IMR-90 (cell line): ENCODE results near the gene DCC. TPM values are rescaled to one million over a fixed set of nuclear protein-coding genes. Genes with fewer than 3 reads are reported as not detected.

Source experiments
- ATAC-seq: fragments of 200-7000 bp; cut with Tn5 transposase; 2 replicates; pipeline ENCODE4 v1.9.1; 2020; ENCODE audit warnings: low read depth, mild to moderate bottlenecking, moderate library complexity
- BruUV-seq: library from RNA; stranded (reverse); fragments of 400-500 nt; replicated peaks from 2 replicates; lab custom pipeline; 2021; lab: Mats Ljungman, UMichigan
- CTCF ChIA-PET: fragments of 300-600 bp; formaldehyde crosslinking; extraction: SDS; loops from one replicate; lab custom pipeline; 2021; ENCODE audit warnings: antibody characterized with exemption; lab: Yijun Ruan, JAX
- POLR2A ChIA-PET: fragments of 300-600 bp; sonication (Branson Sonifier 250); formaldehyde crosslinking; loops from one replicate; lab custom pipeline; 2022; ENCODE audit warnings: antibody characterized with exemption; ENCODE audit not compliant: unreplicated experiment; lab: Charles Lee
- DNase-seq: peaks from one replicate; pipeline ENCODE4 v3.0.0; 2013
- H2AFZ ChIP-seq: replicated peaks from 2 replicates; pipeline ENCODE3; 2013; ENCODE audit warnings: low read length, mild to moderate bottlenecking; ENCODE audit not compliant: poor library complexity
- H2AK5ac ChIP-seq: 2 replicates; pipeline ENCODE4 v1.6.1; 2013; ENCODE audit warnings: low read depth, low read length, inconsistent platforms
- H2AK9ac ChIP-seq: replicated peaks from 2 replicates; pipeline ENCODE3; 2013; ENCODE audit warnings: mild to moderate bottlenecking, low read depth, low read length, moderate library complexity; ENCODE audit not compliant: poor library complexity
- H2BK120ac ChIP-seq: 2 replicates; pipeline ENCODE4 v1.6.1; 2013; ENCODE audit warnings: low read depth, low read length, inconsistent platforms
- H2BK15ac ChIP-seq: 3 replicates; pipeline ENCODE4 v1.6.1; 2013; ENCODE audit warnings: low read depth, low read length, inconsistent platforms
- H2BK20ac ChIP-seq: 2 replicates; pipeline ENCODE4 v1.6.1; 2013; ENCODE audit warnings: low read depth, mild to moderate bottlenecking, inconsistent platforms, low read length, moderate library complexity
- H2BK5ac ChIP-seq: 2 replicates; pipeline ENCODE4 v1.6.1; 2013; ENCODE audit warnings: mild to moderate bottlenecking, low read depth, low read length, inconsistent platforms; ENCODE audit not compliant: poor library complexity, severe bottlenecking
- H3K14ac ChIP-seq: replicated peaks from 2 replicates; pipeline ENCODE4 v1.6.1; 2013; ENCODE audit warnings: low read depth, low read length, inconsistent platforms
- H3K18ac ChIP-seq: 2 replicates; pipeline ENCODE4 v1.6.1; 2013; ENCODE audit warnings: low read depth, low read length, control low read depth
- H3K23ac ChIP-seq: 2 replicates; pipeline ENCODE4 v1.6.1; 2013; ENCODE audit warnings: low read depth, low read length, inconsistent platforms
- H3K27ac ChIP-seq: 2 replicates; pipeline ENCODE4 v1.5.1; 2013; ENCODE audit warnings: mild to moderate bottlenecking, control low read depth, low read length; ENCODE audit not compliant: insufficient read depth
- H3K27me3 ChIP-seq: 2 replicates; pipeline ENCODE4 v1.6.1; 2013; ENCODE audit warnings: low read length; ENCODE audit not compliant: control insufficient read depth, insufficient read depth
- H3K36me3 ChIP-seq: 2 replicates; pipeline ENCODE4 v1.6.1; 2013; ENCODE audit warnings: low read length, mixed read lengths; ENCODE audit not compliant: control insufficient read depth, insufficient read depth
- H3K4ac ChIP-seq: 2 replicates; pipeline ENCODE4 v1.6.1; 2013; ENCODE audit warnings: low read depth, low read length, inconsistent platforms
- H3K4me1 ChIP-seq: 2 replicates; pipeline ENCODE4 v1.6.1; 2013; ENCODE audit warnings: low read length, mixed read lengths; ENCODE audit not compliant: control insufficient read depth, insufficient read depth
- H3K4me2 ChIP-seq: 2 replicates; pipeline ENCODE4 v1.6.1; 2013; ENCODE audit warnings: low read depth, mild to moderate bottlenecking, control low read depth, low read length, moderate library complexity
- H3K4me3 ChIP-seq: 2 replicates; pipeline ENCODE4 v1.5.1; 2013; ENCODE audit warnings: low read depth, mild to moderate bottlenecking, control low read depth, low read length, moderate library complexity; ENCODE audit not compliant: insufficient read depth
- H3K56ac ChIP-seq: 2 replicates; pipeline ENCODE4 v1.6.1; 2013; ENCODE audit warnings: low read length, inconsistent platforms; ENCODE audit not compliant: insufficient read depth; ENCODE audit errors: extremely low read depth
- H3K79me1 ChIP-seq, 2 experiments: 2 replicates each; pipeline ENCODE4 v1.6.1; 2013; ENCODE audit warnings: low read length in 2 of 2, inconsistent platforms in 1 of 2, low read depth in 1 of 2
- H3K9ac ChIP-seq: 2 replicates; pipeline ENCODE4 v1.6.1; 2013; ENCODE audit warnings: low read depth, low read length, control low read depth
- H3K9me1 ChIP-seq: 2 replicates; pipeline ENCODE4 v1.6.1; 2013; ENCODE audit warnings: low read length, inconsistent platforms; ENCODE audit not compliant: insufficient read depth
- H3K9me3 ChIP-seq: 2 replicates; pipeline ENCODE4 v1.6.1; 2013; ENCODE audit warnings: low read length; ENCODE audit not compliant: control insufficient read depth, insufficient read depth
- H4K20me1 ChIP-seq: 2 replicates; pipeline ENCODE4 v1.6.1; 2013; ENCODE audit warnings: low read length, inconsistent platforms; ENCODE audit not compliant: insufficient read depth
- H4K5ac ChIP-seq: 2 replicates; pipeline ENCODE4 v1.6.1; 2013; ENCODE audit warnings: mild to moderate bottlenecking, low read depth, low read length, control low read depth
- H4K8ac ChIP-seq, 2 experiments: 2 replicates each; pipeline ENCODE4 v1.6.1; 2013; ENCODE audit warnings: low read depth in 2 of 2, low read length in 2 of 2, control low read depth in 1 of 2, inconsistent platforms in 1 of 2
- H4K91ac ChIP-seq: 2 replicates; pipeline ENCODE4 v1.6.1; 2013; ENCODE audit warnings: low read depth, low read length, inconsistent platforms; ENCODE audit not compliant: insufficient read depth
- BHLHE40 ChIP-seq: fragments of 150-350 bp; IDR thresholded peaks from 2 replicates; pipeline ENCODE4 v1.6.1; 2016; ENCODE audit warnings: mild to moderate bottlenecking, low read depth, low read length
- WGBS, 2 experiments: methylation state at CpG; one replicate each; pipeline versions ENCODE4 v1.1.5 to v1.1.7; 2013; ENCODE audit warnings: missing lambda C conversion rate in 2 of 2; ENCODE audit not compliant: insufficient read length in 1 of 2; ENCODE audit errors: extremely low coverage in 2 of 2; 5-methylcytosine and 5-hydroxymethylcytosine counted together
- dilution Hi-C: fragments of 300-500 bp; cut with HindIII; formaldehyde crosslinking; loops from one replicate; pipeline ENCODE4 v1.14.3; 2018; ENCODE audit warnings: low sequenced_read_pairs; ENCODE audit not compliant: unreplicated experiment
- in situ Hi-C: fragments of 300-500 bp; cut with MboI; formaldehyde crosslinking; loops from 3 replicates; pipeline ENCODE4 v1.14.3; 2019; ENCODE audit warnings: low sequenced_read_pairs, inconsistent platforms, mixed read lengths
- intact Hi-C: fragments of 100-400 bp; cut with micrococcal nuclease; formaldehyde crosslinking; loops from 2 replicates; pipeline ENCODE4 v1.10.0; 2022
- polyA plus RNA-seq, 3 experiments: library from polyadenylated mRNA; depleted of rRNA; stranded (reverse); fragments of >200 nt; gene quantifications; 2 replicates each; pipeline ENCODE4 v1.2.3, GENCODE V29; 2012; ENCODE audit warnings: low replicate concordance in 1 of 3
- total RNA-seq: library from RNA; depleted of rRNA; stranded (reverse); fragments of >200 nt; gene quantifications from 2 replicates; pipeline ENCODE4 v1.2.3, GENCODE V29; 2012

DCC gene
- total and polyA plus RNA-seq, 2 of the 4 experiments (the other 2 are of a cell fraction): 0.31 to 0.54 TPM

DNA sequence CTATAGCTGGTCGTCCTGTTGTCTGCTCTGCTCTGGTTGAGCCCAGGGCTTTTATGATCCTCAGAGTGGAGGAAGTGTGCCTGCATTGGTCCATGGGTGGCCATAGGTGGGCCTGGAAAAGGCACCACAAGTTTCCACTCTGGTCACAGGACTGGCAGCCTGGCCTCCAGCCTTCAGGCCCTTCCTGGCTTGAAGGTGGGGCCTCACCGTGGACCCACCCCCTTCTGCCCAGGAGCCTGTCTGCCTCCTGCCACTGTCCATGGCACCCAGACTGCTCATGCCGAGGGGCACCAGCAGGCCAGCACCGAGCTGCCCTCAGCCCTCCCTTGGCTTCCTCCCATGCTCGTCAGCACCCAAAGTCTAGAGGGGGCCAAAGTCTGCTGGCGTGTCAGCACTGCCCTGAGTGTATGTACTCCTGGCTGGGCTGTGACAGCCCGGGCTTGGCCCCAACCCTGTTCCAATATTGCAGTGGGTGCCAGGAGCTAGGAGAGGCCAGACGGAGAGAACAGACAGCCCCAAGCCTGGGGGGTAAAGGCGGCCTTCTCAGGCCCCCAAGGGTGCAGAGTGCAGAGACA, 529.4 kb downstream of the DCC start:
- no peak overlapping the region for H4K91ac ChIP-seq
- POLR2A ChIA-PET: no interaction called here
- ATAC-seq (no peak), DNase-seq (no peak)
- dilution Hi-C loops: no loop called here
- in situ Hi-C loops: no loop called here
- no peaks in the 10 kb centered on the region for H3K79me1 ChIP-seq
- H3K27me3 ChIP-seq: no peaks in the 10 kb centered on the region
- intact Hi-C loops: no loop called here
- no peak overlapping the region for H3K4me3 ChIP-seq
- H2BK15ac ChIP-seq: no peak overlapping the region
- H3K9ac ChIP-seq: no peak overlapping the region
- H3K4me2 ChIP-seq: no peak overlapping the region
- H3K9me3 ChIP-seq: peaks cover 19% of the 10 kb centered on the region
- H2AFZ ChIP-seq: no peak overlapping the region
- CTCF ChIA-PET: interaction anchor here (0.9 kb wide), 1 partner anchor 22 kb away, joined by 3 read pairs; no protein-coding TSS in a partner anchor
- H3K14ac ChIP-seq: no peak overlapping the region
- no peak overlapping the region for H2BK20ac ChIP-seq
- H4K8ac ChIP-seq: no peak overlapping the region
- H3K27ac ChIP-seq: no peak overlapping the region
- H4K20me1 ChIP-seq: no peaks in the 10 kb centered on the region
- no peak overlapping the region for H3K23ac ChIP-seq
- H3K4me1 ChIP-seq: no peaks in the 10 kb centered on the region
- no peak for TF ChIP-seq BHLHE40
- no peak overlapping the region for H2BK5ac ChIP-seq
- H2BK120ac ChIP-seq: no peak overlapping the region
- H3K4ac ChIP-seq: no peak overlapping the region
- no peak overlapping the region for H3K56ac ChIP-seq
- no peak overlapping the region for H2AK9ac ChIP-seq
- no peak overlapping the region for H2AK5ac ChIP-seq
- no peak overlapping the region for H3K18ac ChIP-seq
- 65% methylated on average over 3 of the region's 9 CpGs; no CpG with 5 or more reads in 1 of the 2 experiments for WGBS, 2 experiments
- no peak overlapping the region for H4K5ac ChIP-seq
- BruUV-seq: no TSS peak
- H3K36me3 ChIP-seq: no peaks in the 10 kb centered on the region
- no peaks in the 10 kb centered on the region for H3K9me1 ChIP-seq
